Measurements from ENCODE around the gene SNRNP48. TPM values are rescaled to one million over a fixed set of nuclear protein-coding genes. Genes with fewer than 3 reads are reported as not detected.
A peak's percentile ranks its signal among the peaks of the same experiment; 100 is the strongest.

SNRNP48 gene
- polyA plus RNA-seq, 2 of the 4 experiments (the other 2 are of a cell fraction) = 13.7 to 13.9 TPM

DNA sequence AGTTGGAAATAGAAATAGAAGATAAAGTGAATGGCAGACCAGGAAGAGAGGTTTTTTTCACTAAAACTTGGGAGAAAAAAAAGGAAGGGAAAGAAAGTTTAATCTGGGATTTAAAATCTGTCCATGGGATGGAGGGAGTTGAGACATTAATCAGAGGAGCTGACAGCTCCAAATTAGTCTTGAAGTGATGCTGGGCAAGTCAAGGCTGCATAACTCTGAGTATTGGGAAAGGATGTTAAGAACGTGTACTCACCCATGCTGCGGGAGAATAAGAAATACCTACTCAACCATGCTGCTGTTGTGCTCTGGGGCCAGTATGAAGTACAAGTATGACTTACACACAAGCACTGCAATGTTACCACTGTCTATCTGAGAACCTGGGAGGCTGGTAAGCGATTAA is 47.5 kb downstream of the SNRNP48 start:
- ChIA-PET POLR2A (no interaction called here), CTCF (no interaction called here)
- no peak overlapping the region for H3K4me3 ChIP-seq
- TF ChIP-seq RAD21 (conservative IDR thresholded peaks at IDR 0.05 in 1 of 2, IDR thresholded peaks at IDR 0.05 in 1 of 2) (no peak), HDAC2 (IDR thresholded peaks at IDR 0.05) (no peak), JUNB (IDR thresholded peaks at IDR 0.05) (no peak), CHD2 (IDR thresholded peaks at IDR 0.05; ENCODE audit: low read length, partially characterized antibody) (no peak), POLR2AphosphoS2 (conservative IDR thresholded peaks at IDR 0.05; ENCODE audit: low read length) (no peak), ZFP36 (IDR thresholded peaks at IDR 0.05; ENCODE audit: borderline replicate concordance, partially characterized antibody) (no peak), TFCP2L1 (CRISPR knock-in tag; IDR thresholded peaks at IDR 0.05) (no peak), NFE2L2 (conservative IDR thresholded peaks at IDR 0.05; ENCODE audit: low read length) (no peak), HOXA7 (CRISPR knock-in tag; IDR thresholded peaks at IDR 0.05) (no peak), RARB (CRISPR knock-in tag; IDR thresholded peaks at IDR 0.05) (no peak), FOXS1 (CRISPR knock-in tag; IDR thresholded peaks at IDR 0.05) (no peak)
- TF ChIP-seq, protein P1, sequence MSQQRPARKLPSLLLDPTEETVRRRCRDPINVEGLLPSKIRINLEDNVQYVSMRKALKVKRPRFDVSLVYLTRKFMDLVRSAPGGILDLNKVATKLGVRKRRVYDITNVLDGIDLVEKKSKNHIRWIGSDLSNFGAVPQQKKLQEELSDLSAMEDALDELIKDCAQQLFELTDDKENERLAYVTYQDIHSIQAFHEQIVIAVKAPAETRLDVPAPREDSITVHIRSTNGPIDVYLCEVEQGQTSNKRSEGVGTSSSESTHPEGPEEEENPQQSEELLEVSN (IDR thresholded peaks at IDR 0.05; ENCODE audit: borderline replicate concordance, low read depth) = no peak
- WGBS (ENCODE audit: missing lambda C conversion rate) = 79% methylated on average over 3 of the region's 3 CpGs
- FAIRE-seq (no peak), DNase-seq (ENCODE audit: low read depth in 1 of 2, low spot score in 1 of 2) (no peak), ATAC-seq (no peak)
- no peak overlapping the region for H3K27ac ChIP-seq
- H3K9me3 ChIP-seq = no peaks in the 10 kb centered on the region
- no peak overlapping the region for H3K4me2 ChIP-seq
- peaks cover 15% of the 10 kb centered on the region for H3K4me1 ChIP-seq

- Histone ChIP-seq H3K4me2 (no peak overlapping the region), H3K9me3 (no peaks in the 10 kb centered on the region), H3K4me1 (peaks cover 21% of the 10 kb centered on the region), H3K27ac (peak overlapping the region; percentile 7 to 36; a peak in 1 of 6 replicates), H3K4me3 (no peak overlapping the region)
- DNase-seq (ENCODE audit: low read depth in 1 of 2, low spot score in 1 of 2) = no peak
- no peak for TF ChIP-seq TFCP2L1 (CRISPR knock-in tag; IDR thresholded peaks at IDR 0.05)
- TF ChIP-seq RARB (CRISPR knock-in tag; IDR thresholded peaks at IDR 0.05) = no peak
- no peak for ATAC-seq
- CTCF ChIA-PET = no interaction called here
- POLR2A ChIA-PET = no interaction called here
- FAIRE-seq = no peak
- 89% methylated on average over 3 of the region's 3 CpGs for WGBS (ENCODE audit: missing lambda C conversion rate)
Observed at GRCh38 chr6:7639427-7639826, 49.4 kb downstream of the SNRNP48 start.

DNA sequence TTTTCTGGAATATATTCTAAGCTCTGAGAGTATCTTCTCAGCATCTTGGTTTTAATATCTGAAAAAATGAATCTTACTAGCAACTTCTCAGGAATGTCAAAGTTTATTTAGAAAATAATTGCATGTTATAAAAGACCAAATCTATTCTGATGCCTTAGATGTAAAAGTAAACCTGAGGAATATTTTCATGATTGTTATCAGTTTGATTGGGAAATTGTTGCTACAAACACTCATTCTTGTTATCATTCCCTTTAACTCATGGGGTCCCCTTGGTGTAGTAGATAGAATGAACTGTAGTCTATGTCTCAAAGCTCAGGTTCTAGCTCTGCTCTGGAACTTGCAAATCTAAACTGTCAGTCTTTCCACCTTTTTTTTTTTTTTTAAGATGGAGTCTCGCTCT is 50.0 kb downstream of the SNRNP48 start:
- CTCF ChIA-PET = no interaction called here
- 83% methylated on average over 1 of the region's 1 CpG for WGBS (ENCODE audit: missing lambda C conversion rate)
- no peaks in the 10 kb centered on the region for H3K9me3 ChIP-seq
- no peak for DNase-seq (ENCODE audit: low read depth in 1 of 2, low spot score in 1 of 2)
- H3K4me2 ChIP-seq = no peak overlapping the region
- FAIRE-seq = no peak
- no peak overlapping the region for H3K4me3 ChIP-seq
- POLR2A ChIA-PET = no interaction called here
- peaks cover 27% of the 10 kb centered on the region for H3K4me1 ChIP-seq
- no peak for ATAC-seq
- TF ChIP-seq HDAC2 (IDR thresholded peaks at IDR 0.05) = no peak
- TF ChIP-seq JUN (IDR thresholded peaks at IDR 0.05) = no peak
- no peak for TF ChIP-seq ESRRA (IDR thresholded peaks at IDR 0.05; ENCODE audit: borderline replicate concordance, low read length)
- no peak for TF ChIP-seq CBX8 (IDR thresholded peaks at IDR 0.05)
- no peak for TF ChIP-seq HEYL (CRISPR knock-in tag; IDR thresholded peaks at IDR 0.05)
- no peak for TF ChIP-seq RFX5 (IDR thresholded peaks at IDR 0.05)
- TF ChIP-seq CEBPB (IDR thresholded peaks at IDR 0.05) = no peak
- no peak for TF ChIP-seq POLR2AphosphoS2 (conservative IDR thresholded peaks at IDR 0.05; ENCODE audit: low read length)
- TF ChIP-seq ZC3H11A (IDR thresholded peaks at IDR 0.05) = no peak
- TF ChIP-seq MAZ (IDR thresholded peaks at IDR 0.05; ENCODE audit: borderline replicate concordance, low read depth, low read length) = no peak
- TF ChIP-seq ZNF302 (CRISPR knock-in tag; IDR thresholded peaks at IDR 0.05) = no peak
- no peak for TF ChIP-seq SREBF2 (IDR thresholded peaks at IDR 0.05)
- no peak overlapping the region; a peak in 2 of 6 replicates for H3K27ac ChIP-seq
